Mesenchymal stem cell (in vitro differentiated cells and primary cell): ENCODE results near the gene SULT1B1.

Source experiments
- DNase-seq: peaks from one replicate; pipeline ENCODE4 v3.0.0-alpha.2; 2013
- H2AFZ ChIP-seq: one replicate; pipeline ENCODE4 v1.6.1; 2013; ENCODE audit warnings: low read depth, mild to moderate bottlenecking, control low read depth, inconsistent platforms, low read length, moderate library complexity
- H2AK5ac ChIP-seq: 2 replicates; pipeline ENCODE4 v1.6.1; 2013; ENCODE audit warnings: low read length, moderate library complexity, mild to moderate bottlenecking, inconsistent platforms; ENCODE audit not compliant: severe bottlenecking
- H2BK120ac ChIP-seq: one replicate; pipeline ENCODE4 v1.6.1; 2013; ENCODE audit warnings: low read depth, mild to moderate bottlenecking, inconsistent platforms, low read length, moderate library complexity
- H2BK12ac ChIP-seq, 2 experiments: one replicate each; pipeline ENCODE4 v1.6.1; 2013; ENCODE audit warnings: inconsistent platforms in 2 of 2, low read length in 2 of 2, mild to moderate bottlenecking in 2 of 2, moderate library complexity in 2 of 2, control low read depth in 1 of 2
- H2BK15ac ChIP-seq: one replicate; pipeline ENCODE4 v1.6.1; 2013; ENCODE audit warnings: mild to moderate bottlenecking, low read depth, inconsistent platforms; ENCODE audit not compliant: poor library complexity, severe bottlenecking
- H2BK5ac ChIP-seq: 2 replicates; pipeline ENCODE4 v1.6.1; 2013; ENCODE audit warnings: low read depth, mild to moderate bottlenecking, low read length, control low read depth, inconsistent platforms; ENCODE audit not compliant: poor library complexity, severe bottlenecking
- H3K14ac ChIP-seq, 2 experiments: one replicate each; pipeline ENCODE4 v1.6.1; 2013; ENCODE audit warnings: inconsistent platforms in 2 of 2, low read length in 2 of 2, control low read depth in 1 of 2, mild to moderate bottlenecking in 1 of 2, moderate library complexity in 1 of 2
- H3K18ac ChIP-seq, 2 experiments: one replicate each; pipeline ENCODE4 v1.6.1; 2013; ENCODE audit warnings: inconsistent platforms in 2 of 2, low read length in 2 of 2, control low read depth in 1 of 2, low read depth in 1 of 2, mild to moderate bottlenecking in 1 of 2
- H3K23ac ChIP-seq, 2 experiments: one replicate each; pipeline ENCODE4 v1.6.1; 2013; ENCODE audit warnings: inconsistent platforms in 2 of 2, low read length in 2 of 2, mild to moderate bottlenecking in 2 of 2, moderate library complexity in 2 of 2, control low read depth in 1 of 2
- H3K27ac ChIP-seq: 2 replicates; pipeline ENCODE4 v1.5.1; 2013; ENCODE audit warnings: mild to moderate bottlenecking, moderate library complexity, low read length, control low read depth, inconsistent platforms; ENCODE audit not compliant: poor library complexity, severe bottlenecking
- H3K27me3 ChIP-seq, 2 experiments: 2 replicates each; pipeline versions ENCODE4 v1.6.1 to v1.7.0; 2013; ENCODE audit warnings: low read length in 2 of 2, mild to moderate bottlenecking in 2 of 2, moderate library complexity in 2 of 2, control low read depth in 1 of 2, inconsistent platforms in 1 of 2; ENCODE audit not compliant: control insufficient read depth in 1 of 2, insufficient read depth in 1 of 2
- H3K36me3 ChIP-seq, 2 experiments: 2 replicates each; pipeline versions ENCODE4 v1.6.1 to v1.7.0; 2013; ENCODE audit warnings: low read length in 2 of 2, control low read depth in 1 of 2, inconsistent platforms in 1 of 2, low read depth in 1 of 2, mild to moderate bottlenecking in 1 of 2; ENCODE audit not compliant: insufficient read depth in 2 of 2, control insufficient read depth in 1 of 2
- H3K4ac ChIP-seq, 2 experiments: one replicate each; pipeline ENCODE4 v1.6.1; 2013; ENCODE audit warnings: inconsistent platforms in 2 of 2, low read length in 2 of 2, mild to moderate bottlenecking in 2 of 2, moderate library complexity in 2 of 2, control low read depth in 1 of 2, low read depth in 1 of 2
- H3K4me1 ChIP-seq: 2 replicates; pipeline ENCODE4 v1.6.1; 2013; ENCODE audit warnings: low read depth, low read length, control low read depth; ENCODE audit not compliant: control insufficient read depth, insufficient read depth
- H3K4me2 ChIP-seq: 2 replicates; pipeline ENCODE4 v1.6.1; 2013; ENCODE audit warnings: low read length, mild to moderate bottlenecking, inconsistent platforms; ENCODE audit not compliant: poor library complexity, severe bottlenecking
- H3K4me3 ChIP-seq, 2 experiments: 2 replicates each; pipeline versions ENCODE4 v1.5.1 to v1.7.0; 2013; ENCODE audit warnings: low read length in 2 of 2, mild to moderate bottlenecking in 2 of 2, control low read depth in 1 of 2, low read depth in 1 of 2; ENCODE audit not compliant: insufficient read depth in 1 of 2
- H3K79me1 ChIP-seq: replicated peaks from 2 replicates; pipeline ENCODE4 v1.6.1; 2013; ENCODE audit warnings: mild to moderate bottlenecking, control low read depth, low read length, inconsistent platforms; ENCODE audit not compliant: poor library complexity, severe bottlenecking
- H3K9ac ChIP-seq: 2 replicates; pipeline ENCODE4 v1.7.0; 2013; ENCODE audit warnings: mild to moderate bottlenecking, low read length, moderate library complexity
- H3K9me3 ChIP-seq: 2 replicates; pipeline ENCODE4 v1.7.0; 2013; ENCODE audit warnings: mild to moderate bottlenecking, low read length; ENCODE audit not compliant: control insufficient read depth
- H4K8ac ChIP-seq: one replicate; pipeline ENCODE4 v1.6.1; 2013; ENCODE audit warnings: inconsistent platforms, mild to moderate bottlenecking, low read length, moderate library complexity
- H4K91ac ChIP-seq: one replicate; pipeline ENCODE4 v1.6.1; 2013; ENCODE audit warnings: mild to moderate bottlenecking, low read length, inconsistent platforms
- WGBS: methylation state at CpG from one replicate; pipeline ENCODE4 v1.1.7; 2013; ENCODE audit warnings: mixed read lengths; 5-methylcytosine and 5-hydroxymethylcytosine counted together

Gene SULT1B1

DNA sequence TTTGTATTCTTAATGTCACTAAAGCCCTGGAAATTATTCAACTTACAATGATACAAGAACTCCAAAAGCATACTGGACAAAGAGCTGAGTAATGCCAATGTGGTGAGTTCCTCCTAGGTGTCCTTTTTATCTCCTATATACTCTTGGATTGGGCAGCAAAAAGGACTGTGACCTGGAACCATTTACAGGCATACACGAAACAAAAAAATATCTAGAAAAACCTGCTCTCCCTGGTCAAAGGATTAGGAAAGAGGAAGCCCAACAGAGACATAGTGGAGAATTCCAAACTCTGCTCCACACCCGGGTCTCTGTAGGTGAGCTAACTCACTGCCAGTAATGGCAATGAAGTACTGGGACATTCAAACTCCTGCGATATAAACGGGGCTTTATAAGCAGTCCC, 25.3 kb downstream of the SULT1B1 start:
- no peak overlapping the region for H2AK5ac ChIP-seq
- WGBS, result 87% methylated on average over 4 of the region's 4 CpGs
- H3K23ac ChIP-seq, result no peak overlapping the region
- no peak overlapping the region for H2BK15ac ChIP-seq
- H4K8ac ChIP-seq, result no peak overlapping the region
- H3K79me1 ChIP-seq, result no peaks in the 10 kb centered on the region
- no peak overlapping the region for H2BK12ac ChIP-seq
- H3K4ac ChIP-seq, result no peak overlapping the region
- H3K18ac ChIP-seq, result no peak overlapping the region
- no peaks in the 10 kb centered on the region for H3K36me3 ChIP-seq
- no peak for DNase-seq
- H3K9ac ChIP-seq, result no peak overlapping the region
- H2BK120ac ChIP-seq, result no peak overlapping the region
- H3K4me3 ChIP-seq, result no peak overlapping the region
- H4K91ac ChIP-seq, result no peak overlapping the region
- no peak overlapping the region for H3K14ac ChIP-seq
- no peak overlapping the region for H2BK5ac ChIP-seq
- no peaks in the 10 kb centered on the region for H3K4me1 ChIP-seq
- H3K27me3 ChIP-seq, result no peaks in the 10 kb centered on the region
- H3K4me2 ChIP-seq, result no peak overlapping the region
- H3K9me3 ChIP-seq, result no peaks in the 10 kb centered on the region
- no peak overlapping the region for H2AFZ ChIP-seq
- no peak overlapping the region for H3K27ac ChIP-seq

DNA sequence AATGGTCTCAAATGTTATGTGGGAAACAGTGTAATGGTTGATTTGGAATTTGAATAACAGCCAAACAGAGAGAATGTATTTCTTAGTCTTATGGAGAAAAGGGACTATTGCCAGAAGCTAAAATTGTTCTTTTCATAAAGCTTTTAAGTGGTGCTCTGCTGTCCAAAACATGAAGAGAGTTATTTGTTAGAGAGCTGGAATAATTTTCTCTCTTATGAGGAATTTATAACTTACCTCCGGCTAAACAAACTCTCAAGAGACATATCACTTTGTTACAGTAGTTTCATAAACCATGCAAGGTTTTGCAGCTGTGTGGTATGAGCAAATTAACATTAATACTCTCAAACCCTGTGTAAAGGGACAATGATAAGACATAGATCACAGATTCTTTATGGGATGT, 28.6 kb downstream of the SULT1B1 start:
- no CpG with 5 or more reads among the region's 1 CpG for WGBS
- H2BK15ac ChIP-seq, result no peak overlapping the region
- no peak overlapping the region for H3K4me3 ChIP-seq
- H2AK5ac ChIP-seq, result no peak overlapping the region
- no peaks in the 10 kb centered on the region for H3K36me3 ChIP-seq
- H2AFZ ChIP-seq, result no peak overlapping the region
- no peak overlapping the region for H3K4me2 ChIP-seq
- no peaks in the 10 kb centered on the region for H3K4me1 ChIP-seq
- DNase-seq, result no peak
- H3K4ac ChIP-seq, result no peak overlapping the region
- no peak overlapping the region for H3K18ac ChIP-seq
- no peak overlapping the region for H3K9ac ChIP-seq
- H4K91ac ChIP-seq, result no peak overlapping the region
- H3K79me1 ChIP-seq, result no peaks in the 10 kb centered on the region
- H2BK12ac ChIP-seq, result no peak overlapping the region
- no peak overlapping the region for H4K8ac ChIP-seq
- H3K27ac ChIP-seq, result no peak overlapping the region
- H2BK120ac ChIP-seq, result no peak overlapping the region
- H3K9me3 ChIP-seq, result no peaks in the 10 kb centered on the region
- H3K14ac ChIP-seq, result no peak overlapping the region
- no peaks in the 10 kb centered on the region for H3K27me3 ChIP-seq
- H3K23ac ChIP-seq, result no peak overlapping the region
- no peak overlapping the region for H2BK5ac ChIP-seq

DNA sequence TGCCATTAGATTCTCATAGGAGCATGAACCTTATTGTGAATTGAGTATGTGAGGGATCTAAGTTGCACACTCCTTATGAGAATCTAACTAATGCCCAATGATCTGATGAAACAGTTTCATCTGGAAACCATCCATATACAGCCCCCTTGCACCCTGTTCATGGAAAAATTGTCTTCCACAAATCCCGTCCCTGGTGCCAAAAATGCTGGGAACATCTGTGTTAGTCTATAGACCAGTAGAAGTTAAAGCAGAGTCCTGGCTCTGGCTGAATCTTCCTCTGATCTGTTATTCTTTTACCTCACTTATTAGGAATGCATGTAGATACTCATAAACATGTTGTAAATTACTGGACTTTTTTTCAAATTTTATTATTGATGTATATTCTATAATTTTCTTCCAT, 29.2 kb downstream of the SULT1B1 start:
- Histone ChIP-seq H2AFZ (no peak overlapping the region), H3K4ac (no peak overlapping the region), H3K4me3 (no peak overlapping the region), H2BK120ac (no peak overlapping the region), H2BK15ac (no peak overlapping the region), H3K4me1 (no peaks in the 10 kb centered on the region), H3K27me3 (no peaks in the 10 kb centered on the region), H3K4me2 (no peak overlapping the region), H3K14ac (no peak overlapping the region), H3K36me3 (no peaks in the 10 kb centered on the region), H3K79me1 (no peaks in the 10 kb centered on the region), H4K91ac (no peak overlapping the region), H2BK12ac (no peak overlapping the region), H4K8ac (no peak overlapping the region), H3K18ac (no peak overlapping the region), H2BK5ac (no peak overlapping the region), H2AK5ac (peak overlapping the region; percentile 74), H3K23ac (no peak overlapping the region), H3K9ac (no peak overlapping the region), H3K9me3 (no peaks in the 10 kb centered on the region), H3K27ac (no peak overlapping the region)
- WGBS, result 89% methylated on average over 1 of the region's 1 CpG
- DNase-seq, result no peak

GRCh38 chr4:69730002-69730401, 30.4 kb downstream of the SULT1B1 start:
- H2BK5ac ChIP-seq, result no peak overlapping the region
- H3K27ac ChIP-seq, result no peak overlapping the region
- H2BK15ac ChIP-seq, result no peak overlapping the region
- H2AK5ac ChIP-seq, result no peak overlapping the region
- no peak for DNase-seq
- no peaks in the 10 kb centered on the region for H3K36me3 ChIP-seq
- H3K4me3 ChIP-seq, result no peak overlapping the region
- no peak overlapping the region for H2AFZ ChIP-seq
- no peak overlapping the region for H3K14ac ChIP-seq
- no peak overlapping the region for H2BK12ac ChIP-seq
- no peak overlapping the region for H4K8ac ChIP-seq
- no peak overlapping the region for H3K18ac ChIP-seq
- H4K91ac ChIP-seq, result no peak overlapping the region
- H3K9ac ChIP-seq, result no peak overlapping the region
- H3K4me2 ChIP-seq, result no peak overlapping the region
- H3K9me3 ChIP-seq, result no peaks in the 10 kb centered on the region
- no peaks in the 10 kb centered on the region for H3K4me1 ChIP-seq
- no peak overlapping the region for H3K4ac ChIP-seq
- no peak overlapping the region for H2BK120ac ChIP-seq
- no peaks in the 10 kb centered on the region for H3K79me1 ChIP-seq
- H3K23ac ChIP-seq, result no peak overlapping the region
- H3K27me3 ChIP-seq, result no peaks in the 10 kb centered on the region
